Neural cell (in vitro differentiated cells): ENCODE measurements around the gene ZMAT3. TPM values are rescaled to one million over a fixed set of nuclear protein-coding genes. Genes with fewer than 3 reads are reported as not detected.

Source experiments
- H2AFZ ChIP-seq: fragments of 200-600, 300-800 bp; sonication (generic), shearing (Covaris generic); 2 replicates; pipeline ENCODE4 v1.6.0; 2014; ENCODE audit warnings: low read depth, mild to moderate bottlenecking, antibody characterized with exemption, low read length, moderate library complexity
- H3F3A ChIP-seq: fragments of 200-600 bp; shearing (Covaris generic); 2 replicates; pipeline ENCODE4 v1.6.1; 2016; ENCODE audit warnings: mild to moderate bottlenecking, moderate library complexity, mixed read lengths, antibody characterized with exemption, low read length; ENCODE audit not compliant: insufficient read depth, poor library complexity, severe bottlenecking
- H3K27ac ChIP-seq: fragments of 200-600, 300-800 bp; sonication (generic), shearing (Covaris generic); 2 replicates; pipeline ENCODE4 v1.5.1; 2014; ENCODE audit warnings: mild to moderate bottlenecking, low read length, moderate library complexity
- H3K27me3 ChIP-seq: fragments of 300-800, 200-600 bp; sonication (generic), shearing (Covaris generic); 2 replicates; pipeline ENCODE4 v1.6.0; 2014; ENCODE audit warnings: mild to moderate bottlenecking, low read depth, low read length, moderate library complexity; ENCODE audit not compliant: insufficient read depth
- H3K36me3 ChIP-seq: fragments of 300-800, 200-600 bp; sonication (generic), shearing (Covaris generic); 2 replicates; pipeline ENCODE4 v1.5.1; 2014; ENCODE audit warnings: mild to moderate bottlenecking, antibody characterized with exemption, low read length, moderate library complexity; ENCODE audit not compliant: insufficient read depth
- H3K4me2 ChIP-seq: fragments of 300-800, 200-600 bp; sonication (generic), shearing (Covaris generic); 2 replicates; pipeline ENCODE4 v1.6.0; 2014; ENCODE audit warnings: mild to moderate bottlenecking, low read length
- H3K4me3 ChIP-seq: fragments of 300-800, 200-600 bp; sonication (generic), shearing (Covaris generic); 2 replicates; pipeline ENCODE4 v1.5.1; 2014; ENCODE audit warnings: mild to moderate bottlenecking, low read length, moderate library complexity
- H3K79me2 ChIP-seq: fragments of 200-600 bp; shearing (Covaris generic); replicated peaks from 2 replicates; pipeline ENCODE4 v1.6.0; 2014; ENCODE audit warnings: mild to moderate bottlenecking, low read length, moderate library complexity; ENCODE audit not compliant: insufficient read depth
- H3K9ac ChIP-seq: fragments of 300-800, 200-600 bp; sonication (generic), shearing (Covaris generic); 2 replicates; pipeline ENCODE4 v1.6.1; 2016; ENCODE audit warnings: mild to moderate bottlenecking, low read length, mixed read lengths
- H3K9me2 ChIP-seq: fragments of 200-600 bp; shearing (Covaris generic); 2 replicates; pipeline ENCODE4 v1.6.1; 2016; ENCODE audit warnings: mild to moderate bottlenecking, low read length, mixed read lengths; ENCODE audit not compliant: insufficient read depth
- H3K9me3 ChIP-seq: fragments of 200-600, 300-800 bp; sonication (generic), shearing (Covaris generic); 2 replicates; pipeline ENCODE4 v1.6.1; 2016; ENCODE audit warnings: mild to moderate bottlenecking, mixed run types, low read length, moderate library complexity, mixed read lengths
- H4K20me1 ChIP-seq: fragments of 200-600 bp; shearing (Covaris generic); 2 replicates; pipeline ENCODE4 v1.6.1; 2016; ENCODE audit warnings: mild to moderate bottlenecking, mixed run types; ENCODE audit not compliant: insufficient read depth
- CTCF ChIP-seq: fragments of 450-650 bp; IDR thresholded peaks from 2 replicates; pipeline ENCODE4 v1.5.1; 2014; ENCODE audit warnings: antibody characterized with exemption, mild to moderate bottlenecking, moderate library complexity; ENCODE audit not compliant: poor library complexity, severe bottlenecking
- EP300 ChIP-seq: fragments of 450-650 bp; conservative IDR thresholded peaks from 2 replicates; pipeline ENCODE4 v1.6.1; 2014; ENCODE audit warnings: antibody characterized with exemption, mild to moderate bottlenecking, moderate library complexity; ENCODE audit not compliant: poor library complexity, severe bottlenecking
- EZH2 ChIP-seq: fragments of 200-600, 300-800 bp; shearing (Covaris generic), sonication (generic); IDR thresholded peaks from 2 replicates; pipeline ENCODE4 v1.6.1; 2014; ENCODE audit warnings: antibody characterized with exemption, low read length, borderline replicate concordance, mild to moderate bottlenecking; ENCODE audit not compliant: insufficient read depth, poor library complexity, severe bottlenecking
- MXI1 ChIP-seq: fragments of 450-650 bp; conservative IDR thresholded peaks from 2 replicates; pipeline ENCODE4 v1.6.1; 2014; ENCODE audit warnings: antibody characterized with exemption, mild to moderate bottlenecking; ENCODE audit not compliant: poor library complexity, severe bottlenecking
- POLR2AphosphoS5 ChIP-seq: IDR thresholded peaks from 2 replicates; pipeline ENCODE4 v1.6.1; 2012
- RAD21 ChIP-seq: fragments of 450-650 bp; conservative IDR thresholded peaks from 2 replicates; pipeline ENCODE4 v1.6.1; 2014; ENCODE audit warnings: antibody characterized with exemption, mild to moderate bottlenecking, moderate library complexity
- REST ChIP-seq: IDR thresholded peaks from 2 replicates; pipeline ENCODE4 v1.6.1; 2012; ENCODE audit warnings: borderline replicate concordance
- SMC3 ChIP-seq: fragments of 450-650 bp; conservative IDR thresholded peaks from 2 replicates; pipeline ENCODE4 v1.6.1; 2014; ENCODE audit warnings: antibody characterized with exemption, mild to moderate bottlenecking, moderate library complexity; ENCODE audit not compliant: poor library complexity
- TAF1 ChIP-seq: IDR thresholded peaks from 2 replicates; pipeline ENCODE4 v1.6.1; 2012; ENCODE audit warnings: low read depth
- polyA plus RNA-seq: library from polyadenylated mRNA; depleted of rRNA; stranded (reverse); fragments of >200 nt; gene quantifications from 2 replicates; pipeline ENCODE4 v1.2.3, GENCODE V29; 2014
- small RNA-seq, 3 experiments: library from RNA; depleted of rRNA; stranded (forward); fragments of <200 nt; gene quantifications; one replicate each; pipeline ENCODE3, GENCODE V24; 2012

Gene ZMAT3
- polyA plus RNA-seq, 1 donor from 2014 or later = 3.9 TPM

- Histone ChIP-seq H3K4me2 (no peak overlapping the region), H3K79me2 (no peaks in the 10 kb centered on the region), H3K27ac (no peak overlapping the region), H3K36me3 (no peaks in the 10 kb centered on the region), H3K27me3 (no peaks in the 10 kb centered on the region), H3K9me2 (no peaks in the 10 kb centered on the region), H3K4me3 (no peak overlapping the region), H2AFZ (no peak overlapping the region), H3K9me3 (no peaks in the 10 kb centered on the region), H4K20me1 (no peaks in the 10 kb centered on the region), H3F3A (no peaks in the 10 kb centered on the region), H3K9ac (no peak overlapping the region)
- TF ChIP-seq CTCF = no peak
- TF ChIP-seq EZH2 = no peak
- no peak for TF ChIP-seq POLR2AphosphoS5
- no peak for TF ChIP-seq SMC3
- TF ChIP-seq RAD21 = no peak
- no peak for TF ChIP-seq REST
- TF ChIP-seq EP300 = no peak
- TF ChIP-seq MXI1 = no peak
- no peak for TF ChIP-seq TAF1
Observed at GRCh38 chr3:178969004-178969700, 102.5 kb downstream of the ZMAT3 start.

Small RNA genes within 50 kb of the gene (small RNA-seq; reads per million reads assigned to genes)
- gene RF00019 = 0 to 1.2 (median 0) reads per million in 3 experiments

Other genes starting within 250 kb of the ZMAT3 start
- gene PIK3CA, start 76.5 kb upstream of the ZMAT3 start, polyA plus RNA-seq = 14.2 and 15.2 TPM in 2 replicates
- gene KCNMB3, start 179.3 kb upstream of the ZMAT3 start, polyA plus RNA-seq = 0.16 TPM in 1 of 2 replicates, not detected in the other